HG02973 (cell line): ENCODE data around the gene NMNAT2.
"Not testable (repeated sequence)": the region's sequence is repeated elsewhere in the genome, so short reads cannot be mapped to it uniquely, and the experiment has no call there.

Experiments used
- ATAC-seq: cut with Tn5 transposase; IDR thresholded peaks from one replicate; pipeline ENCODE4 v1.9.1; 2021; ENCODE audit warnings: moderate library complexity; ENCODE audit not compliant: unreplicated experiment

The NMNAT2 gene

DNA sequence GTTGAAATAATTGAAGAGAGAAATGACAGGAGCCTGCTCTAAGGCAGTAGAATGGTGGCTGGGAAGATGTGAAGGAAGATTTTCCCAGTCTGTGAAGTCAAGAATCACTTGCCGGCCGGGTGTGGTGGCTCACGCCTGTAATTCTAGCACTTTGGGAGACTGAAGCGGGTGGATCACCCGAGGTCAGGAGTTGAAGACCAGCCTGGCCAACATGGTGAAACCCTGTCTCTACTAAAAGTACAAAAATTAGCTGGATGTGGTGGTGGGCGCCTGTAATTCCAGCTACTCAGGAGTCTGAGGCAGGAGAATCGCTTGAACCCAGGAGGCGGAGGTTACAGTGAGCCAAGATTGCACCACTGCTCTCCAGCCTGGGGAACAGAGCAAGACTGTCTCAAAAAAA, 177.3 kb downstream of the NMNAT2 start:
- not testable (repeated sequence) for ATAC-seq

DNA sequence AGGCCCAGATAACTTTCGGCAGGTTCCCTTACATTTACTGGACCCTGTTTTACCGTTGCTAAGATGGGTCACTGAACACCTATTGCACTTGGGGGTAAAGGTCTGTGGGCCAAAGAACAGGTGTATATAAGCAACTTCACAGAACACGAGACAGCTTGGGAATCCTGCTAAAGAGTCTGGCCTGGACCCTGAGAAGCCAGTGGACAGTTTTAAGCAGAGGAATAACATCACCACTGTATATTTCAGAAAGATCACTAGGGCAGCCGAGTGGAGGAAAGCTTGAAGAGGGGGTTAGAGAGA, 177.7 kb downstream of the NMNAT2 start:
- no peak for ATAC-seq

DNA sequence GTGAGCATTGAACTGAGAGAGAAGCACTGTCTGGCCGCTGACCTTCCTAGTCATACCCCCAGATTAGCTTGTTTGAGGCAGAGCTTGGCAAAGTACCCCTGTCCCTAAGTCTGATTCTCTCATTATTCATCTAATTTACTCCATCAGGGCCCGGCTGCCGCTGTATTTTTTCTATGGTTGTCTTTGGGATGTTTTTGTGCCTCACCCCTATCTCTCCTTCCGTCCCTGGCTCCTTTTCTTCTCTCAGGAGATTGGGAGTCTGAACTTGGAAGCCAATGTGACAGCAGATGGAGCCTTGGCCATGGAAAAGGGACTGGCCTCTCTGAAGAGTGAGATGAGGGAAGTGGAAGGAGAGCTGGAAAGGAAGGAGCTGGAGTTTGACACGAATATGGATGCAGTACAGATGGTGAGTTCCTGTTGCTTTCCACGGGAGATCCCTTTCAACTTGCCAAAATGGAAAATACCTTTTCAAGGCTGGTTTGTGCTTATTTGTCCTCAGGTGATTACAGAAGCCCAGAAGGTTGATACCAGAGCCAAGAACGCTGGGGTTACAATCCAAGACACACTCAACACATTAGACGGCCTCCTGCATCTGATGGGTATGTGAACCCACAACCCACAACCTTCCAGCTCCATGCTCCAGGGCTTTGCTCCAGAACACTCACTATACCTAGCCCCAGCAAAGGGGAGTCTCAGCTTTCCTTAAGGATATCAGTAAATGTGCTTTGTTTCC, 178.2 kb downstream of the NMNAT2 start:
- ATAC-seq = no peak

DNA sequence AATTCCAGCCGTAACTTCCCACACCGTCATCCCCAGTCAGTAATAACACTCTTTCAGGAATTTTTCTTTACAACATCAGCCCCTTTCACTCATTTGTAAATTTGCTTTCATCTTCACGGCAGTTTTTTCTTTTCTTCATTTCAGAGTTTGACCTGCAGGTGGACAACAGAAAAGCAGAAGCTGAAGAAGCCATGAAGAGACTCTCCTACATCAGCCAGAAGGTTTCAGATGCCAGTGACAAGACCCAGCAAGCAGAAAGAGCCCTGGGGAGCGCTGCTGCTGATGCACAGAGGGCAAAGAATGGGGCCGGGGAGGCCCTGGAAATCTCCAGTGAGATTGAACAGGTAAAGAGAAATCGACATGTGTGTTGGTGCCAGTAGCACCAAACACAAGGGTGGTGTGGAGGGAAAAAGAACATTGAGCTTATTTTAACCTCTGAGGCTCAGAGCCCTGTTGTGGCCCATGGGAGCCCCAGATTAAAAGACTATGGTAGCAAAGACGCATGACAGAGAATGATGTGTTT, 178.9 kb downstream of the NMNAT2 start:
- no peak for ATAC-seq

DNA sequence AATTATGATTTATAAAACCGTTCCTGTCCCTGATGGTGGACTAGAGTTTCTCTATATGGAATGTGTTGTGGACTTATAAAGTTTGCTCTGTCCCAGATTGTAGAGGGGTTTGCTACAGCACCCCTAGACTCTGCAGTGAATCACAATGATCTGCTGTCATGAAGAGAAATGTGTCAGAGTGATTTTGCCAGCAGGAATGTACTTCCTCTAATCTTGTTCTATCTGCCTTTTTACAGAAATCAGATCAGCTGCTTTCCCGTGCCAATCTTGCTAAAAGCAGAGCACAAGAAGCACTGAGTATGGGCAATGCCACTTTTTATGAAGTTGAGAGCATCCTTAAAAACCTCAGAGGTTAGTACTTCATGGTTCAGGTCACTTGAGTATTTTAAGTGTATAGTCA, 180.1 kb downstream of the NMNAT2 start:
- no peak for ATAC-seq

DNA sequence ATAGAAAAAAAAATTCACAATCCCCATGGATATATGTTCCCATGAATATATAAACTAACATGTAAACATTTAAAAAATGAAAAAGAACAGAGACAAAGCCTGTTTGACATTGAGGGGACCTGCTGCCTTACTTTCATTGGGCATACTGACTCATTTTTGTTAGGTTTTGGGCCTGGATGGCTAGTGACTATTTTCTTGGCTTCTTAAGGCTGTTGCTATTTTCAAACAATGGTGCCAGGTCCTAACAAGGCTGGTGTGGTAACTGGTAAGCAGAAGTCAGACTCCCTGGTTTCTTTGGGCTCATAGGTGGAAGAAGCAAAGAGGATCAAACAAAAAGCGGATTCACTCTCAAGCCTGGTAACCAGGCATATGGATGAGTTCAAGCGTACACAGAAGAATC, 181.1 kb downstream of the NMNAT2 start:
- no peak for ATAC-seq

DNA sequence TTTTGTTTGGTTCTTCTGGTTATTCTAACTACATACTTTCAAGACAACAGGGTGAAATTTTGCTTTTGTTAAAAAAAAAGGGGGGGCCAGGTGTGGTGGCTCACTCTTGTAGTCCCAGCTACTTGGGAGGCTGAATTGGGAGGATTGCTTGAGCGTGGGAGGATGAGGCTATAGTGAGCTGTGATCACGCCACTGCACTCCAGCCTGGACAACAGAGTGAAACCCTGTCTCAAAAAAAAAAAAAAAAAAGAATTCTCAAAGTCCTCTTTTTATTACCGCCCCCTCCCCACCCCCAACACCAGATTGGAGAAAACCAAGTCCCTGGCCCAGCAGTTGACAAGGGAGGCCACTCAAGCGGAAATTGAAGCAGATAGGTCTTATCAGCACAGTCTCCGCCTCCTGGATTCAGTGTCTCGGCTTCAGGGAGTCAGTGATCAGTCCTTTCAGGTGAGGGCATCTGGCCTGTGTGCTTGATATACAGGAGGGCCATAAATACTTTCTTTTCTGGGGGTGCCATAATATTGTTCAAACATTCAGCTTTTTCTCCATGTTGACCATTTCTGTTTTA, 181.9 kb downstream of the NMNAT2 start:
- no peak for ATAC-seq

DNA sequence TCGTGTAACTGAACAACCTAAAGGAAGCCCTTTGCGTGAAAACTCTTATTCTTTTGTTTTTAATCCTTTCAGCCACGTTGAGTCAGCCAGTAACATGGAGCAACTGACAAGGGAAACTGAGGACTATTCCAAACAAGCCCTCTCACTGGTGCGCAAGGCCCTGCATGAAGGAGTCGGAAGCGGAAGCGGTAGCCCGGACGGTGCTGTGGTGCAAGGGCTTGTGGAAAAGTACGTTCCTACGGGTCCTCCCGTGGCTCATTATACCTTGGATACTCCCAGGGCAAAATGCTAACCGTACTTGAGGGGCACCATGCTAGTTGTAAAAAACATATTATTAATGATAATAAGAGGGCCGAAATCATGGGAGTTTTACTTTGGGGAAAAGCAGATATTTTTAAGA, 182.7 kb downstream of the NMNAT2 start:
- ATAC-seq = no peak

DNA sequence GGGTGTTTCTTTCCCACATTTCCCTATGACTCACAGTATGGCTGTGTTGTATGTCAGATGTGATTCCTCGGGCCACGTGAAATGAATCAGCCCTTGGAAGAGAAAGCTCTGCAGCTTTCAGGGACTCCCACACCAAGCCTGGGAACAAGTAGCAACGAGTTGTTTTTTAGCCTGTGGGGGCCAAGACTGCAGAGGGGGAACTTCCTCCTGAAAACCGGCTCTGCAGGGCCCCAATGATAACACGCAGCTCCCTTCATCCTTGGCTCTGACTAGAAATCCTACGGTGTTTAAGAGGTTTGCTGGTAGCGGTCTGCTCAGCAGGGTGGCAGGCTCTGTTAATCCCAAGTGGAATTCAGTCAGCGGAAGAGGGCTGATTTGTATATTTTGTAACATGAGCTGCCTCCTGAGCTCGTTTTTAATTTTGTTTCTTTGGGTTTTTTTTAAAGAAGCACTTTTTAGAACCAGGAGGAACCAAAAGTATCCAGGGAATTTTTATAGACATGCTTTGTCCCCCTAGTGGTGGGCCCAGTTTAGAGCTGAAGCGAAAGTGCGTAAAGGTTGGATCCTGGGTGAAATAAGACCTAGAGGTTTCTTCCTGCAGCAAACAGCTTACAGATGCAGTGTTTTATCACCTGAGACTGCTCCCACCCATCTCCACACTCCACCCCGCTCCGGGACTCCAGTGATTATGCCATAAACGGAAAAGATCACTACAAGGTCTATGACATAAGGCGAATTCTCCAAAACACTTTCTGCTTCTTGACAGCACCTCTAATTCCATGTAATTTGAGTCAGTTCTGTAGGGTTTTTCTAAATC, 183.3 kb downstream of the NMNAT2 start:
- ATAC-seq = no peak

DNA sequence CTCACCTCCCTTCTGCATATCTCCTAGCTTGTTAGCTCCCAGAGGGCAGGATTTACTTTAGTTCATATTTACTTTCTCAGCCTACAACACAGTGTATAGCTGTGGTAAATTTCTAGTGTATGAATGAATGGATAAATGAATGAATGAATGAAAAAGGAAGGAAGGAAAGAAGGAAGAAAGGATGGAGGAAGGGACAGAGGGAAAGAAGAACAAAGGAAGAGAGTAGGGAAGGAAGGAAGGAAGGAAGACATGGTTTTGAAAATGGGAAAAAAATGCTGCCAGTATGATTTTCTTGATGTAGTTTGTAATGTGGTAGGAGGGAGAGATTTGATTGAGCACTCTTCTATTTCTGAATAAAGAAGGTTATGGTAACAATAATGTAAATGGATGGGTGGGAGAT, 185.1 kb downstream of the NMNAT2 start:
- ATAC-seq = no peak

DNA sequence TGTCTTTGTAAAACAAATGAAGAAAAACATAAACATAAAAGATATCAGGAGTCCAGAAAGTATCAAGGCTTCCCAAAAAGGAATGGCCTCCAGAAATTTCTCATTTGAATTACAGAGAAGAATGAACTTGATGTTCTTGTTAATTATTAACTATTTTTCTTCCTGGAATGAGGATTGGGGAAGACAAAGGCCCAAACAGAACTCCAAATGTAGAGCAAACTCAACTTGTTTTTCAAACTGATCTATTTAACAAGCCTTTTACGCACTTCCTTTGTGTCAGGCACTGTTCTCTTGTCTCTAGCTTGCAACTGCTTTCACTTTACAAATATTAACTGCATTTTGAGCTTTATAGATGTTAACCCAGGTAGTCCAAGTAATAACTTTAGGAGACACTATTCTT, 186.6 kb downstream of the NMNAT2 start:
- ATAC-seq = no peak

DNA sequence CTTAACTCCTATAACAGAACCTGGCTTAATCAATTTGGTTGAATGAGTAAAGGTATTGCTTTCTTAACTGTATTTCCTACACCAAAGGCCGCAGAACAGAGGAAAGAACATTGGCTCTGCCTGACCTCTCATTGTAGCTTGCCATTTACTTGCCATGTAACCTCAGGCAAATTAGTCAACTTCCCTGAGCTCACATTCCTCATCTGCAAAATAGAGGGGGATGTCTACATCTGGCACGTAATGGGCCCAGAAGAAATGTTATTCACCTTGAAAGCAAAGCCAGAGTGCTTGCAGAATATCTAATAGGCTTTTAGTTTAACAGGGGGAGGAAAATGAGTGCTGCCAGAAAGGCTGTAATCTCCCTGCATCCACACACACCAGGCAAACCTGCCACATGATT, 187.8 kb downstream of the NMNAT2 start:
- no peak for ATAC-seq

DNA sequence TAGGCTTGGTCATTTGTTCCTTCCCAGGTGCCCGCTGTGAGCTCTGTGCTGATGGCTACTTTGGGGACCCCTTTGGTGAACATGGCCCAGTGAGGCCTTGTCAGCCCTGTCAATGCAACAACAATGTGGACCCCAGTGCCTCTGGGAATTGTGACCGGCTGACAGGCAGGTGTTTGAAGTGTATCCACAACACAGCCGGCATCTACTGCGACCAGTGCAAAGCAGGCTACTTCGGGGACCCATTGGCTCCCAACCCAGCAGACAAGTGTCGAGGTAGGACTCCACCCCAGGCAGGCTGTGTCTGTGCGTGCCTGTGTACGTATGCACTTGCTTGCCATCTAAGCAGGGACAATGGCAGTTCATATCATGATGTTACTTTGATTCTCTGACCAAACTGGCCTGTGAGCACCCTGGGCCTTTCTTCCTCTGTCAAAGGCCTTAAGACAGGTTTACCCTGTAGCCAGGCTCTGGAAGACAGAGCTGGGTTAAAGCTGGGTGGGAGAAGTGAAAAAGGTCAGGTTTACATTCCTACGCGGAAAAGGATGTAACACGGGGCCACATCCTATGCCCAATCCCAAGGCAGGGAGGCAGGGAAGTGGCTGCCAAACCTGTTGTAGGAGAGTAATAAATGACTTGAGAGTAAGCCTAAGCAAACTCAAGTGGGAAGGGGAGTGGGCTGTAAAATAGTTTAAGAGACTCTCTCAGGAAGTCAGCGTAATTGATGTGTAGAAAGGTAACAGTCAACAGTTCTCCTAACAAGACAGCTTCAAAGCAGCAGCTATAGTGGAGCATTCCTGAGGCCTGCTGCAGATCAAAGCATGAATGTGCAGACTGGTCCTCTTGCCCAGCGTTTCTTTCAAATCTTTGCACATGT, 189.6 kb downstream of the NMNAT2 start:
- ATAC-seq = no peak

DNA sequence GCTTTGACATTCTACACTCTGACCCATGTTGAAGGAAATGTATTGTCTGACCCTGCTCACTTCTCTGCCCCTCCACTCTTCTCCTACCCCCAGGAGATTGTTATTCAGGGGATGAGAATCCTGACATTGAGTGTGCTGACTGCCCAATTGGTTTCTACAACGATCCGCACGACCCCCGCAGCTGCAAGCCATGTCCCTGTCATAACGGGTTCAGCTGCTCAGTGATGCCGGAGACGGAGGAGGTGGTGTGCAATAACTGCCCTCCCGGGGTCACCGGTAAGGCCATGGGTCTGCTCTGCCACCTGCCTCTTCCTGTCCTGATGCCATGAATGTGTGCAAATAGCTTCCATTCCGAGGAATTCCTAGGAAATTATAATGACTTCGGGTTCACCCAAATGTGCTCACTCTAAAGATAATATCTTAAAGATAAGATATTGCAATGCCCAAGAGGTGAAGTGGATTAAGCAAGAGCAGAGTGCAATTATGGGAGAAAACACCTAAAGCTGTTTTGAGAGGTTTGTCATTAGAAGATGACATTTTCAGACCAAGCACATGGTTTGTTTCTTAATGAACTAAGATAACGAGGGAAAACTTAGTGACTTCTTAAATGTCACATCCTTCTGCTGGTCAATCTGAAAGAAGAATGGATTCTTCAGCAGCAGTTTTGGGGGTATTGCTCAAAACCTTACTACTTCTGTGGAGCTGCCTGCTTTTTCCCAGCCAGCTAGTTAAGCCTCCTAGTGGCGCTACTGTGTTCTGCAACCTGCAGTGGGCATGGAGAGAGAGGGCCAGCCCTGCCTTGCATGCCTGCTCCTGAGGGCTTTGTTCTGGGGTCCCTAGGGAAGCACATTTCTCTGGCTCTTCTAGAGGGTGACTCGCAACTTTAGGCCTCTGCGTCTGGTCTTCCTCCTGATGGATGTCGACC, 190.5 kb downstream of the NMNAT2 start:
- no peak for ATAC-seq

DNA sequence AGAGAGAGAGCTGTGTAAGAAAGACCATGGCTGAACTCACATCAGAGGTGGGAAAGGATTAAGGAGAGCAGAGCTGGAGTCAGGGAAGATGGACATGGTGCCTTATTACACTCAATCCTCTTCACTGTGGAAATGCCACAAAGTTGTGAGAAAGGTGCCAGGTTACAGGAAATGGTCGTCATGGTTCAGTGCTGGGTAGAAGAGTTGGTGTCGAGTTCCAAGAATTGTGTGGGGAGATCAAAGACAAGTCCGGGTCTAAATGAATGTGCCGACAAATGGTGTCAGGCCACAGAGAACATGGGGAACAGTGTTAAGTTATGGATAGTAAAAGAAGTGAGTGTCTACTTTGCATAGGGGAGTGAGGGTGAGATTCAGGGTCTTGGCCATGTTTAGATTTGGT, 191.2 kb downstream of the NMNAT2 start:
- no peak for ATAC-seq

DNA sequence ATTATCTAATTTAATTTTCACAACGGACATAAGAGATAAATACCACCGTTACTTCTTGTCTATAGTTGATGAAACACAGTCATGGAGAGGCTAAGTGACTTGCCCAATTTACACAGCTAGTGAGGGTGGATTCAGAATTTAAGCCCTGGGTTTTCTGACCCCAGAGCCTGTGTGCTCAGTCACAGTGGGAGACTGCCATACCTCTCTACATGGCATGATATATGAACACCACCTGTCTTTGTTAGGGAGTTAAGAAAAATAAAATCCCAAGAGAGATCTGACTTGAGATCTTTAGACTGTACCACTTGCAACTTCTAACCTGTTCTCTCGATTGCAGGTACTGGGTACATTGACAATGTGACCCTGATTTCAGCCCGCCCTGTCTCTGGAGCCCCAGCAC, 191.8 kb downstream of the NMNAT2 start:
- no peak for ATAC-seq

DNA sequence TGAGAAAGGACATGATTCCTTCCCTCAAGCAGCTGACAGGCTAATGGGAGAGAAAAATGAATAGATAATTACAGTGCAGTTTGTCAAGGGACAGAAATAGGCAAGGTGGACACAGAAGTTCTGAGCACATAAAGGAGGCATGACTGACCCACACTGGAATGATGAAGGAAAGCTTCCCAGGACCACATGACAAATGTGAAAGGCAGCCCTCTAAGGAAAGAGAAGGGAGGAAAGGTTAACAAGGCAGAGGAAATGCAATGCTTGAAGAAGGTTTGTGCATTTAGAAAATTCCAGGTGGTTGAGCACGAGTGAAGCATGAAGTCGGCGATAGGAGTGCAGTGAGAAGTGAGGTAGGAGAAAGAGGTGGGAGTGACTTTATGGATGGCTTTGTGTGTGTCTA, 194.7 kb downstream of the NMNAT2 start:
- no peak for ATAC-seq

DNA sequence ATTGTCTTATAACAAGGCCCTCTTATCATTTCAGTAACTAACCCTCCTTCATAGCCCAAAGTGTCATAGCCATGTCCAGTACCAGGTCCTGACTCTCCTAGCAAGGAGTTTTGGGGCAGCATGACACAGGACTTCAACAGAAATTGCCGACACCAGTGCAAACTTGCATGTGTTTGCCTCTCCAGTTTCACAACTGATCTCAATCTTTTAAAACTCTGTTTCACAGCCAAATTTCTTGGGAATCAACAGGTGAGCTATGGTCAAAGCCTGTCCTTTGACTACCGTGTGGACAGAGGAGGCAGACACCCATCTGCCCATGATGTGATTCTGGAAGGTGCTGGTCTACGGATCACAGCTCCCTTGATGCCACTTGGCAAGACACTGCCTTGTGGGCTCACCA, 195.3 kb downstream of the NMNAT2 start:
- ATAC-seq = no peak

DNA sequence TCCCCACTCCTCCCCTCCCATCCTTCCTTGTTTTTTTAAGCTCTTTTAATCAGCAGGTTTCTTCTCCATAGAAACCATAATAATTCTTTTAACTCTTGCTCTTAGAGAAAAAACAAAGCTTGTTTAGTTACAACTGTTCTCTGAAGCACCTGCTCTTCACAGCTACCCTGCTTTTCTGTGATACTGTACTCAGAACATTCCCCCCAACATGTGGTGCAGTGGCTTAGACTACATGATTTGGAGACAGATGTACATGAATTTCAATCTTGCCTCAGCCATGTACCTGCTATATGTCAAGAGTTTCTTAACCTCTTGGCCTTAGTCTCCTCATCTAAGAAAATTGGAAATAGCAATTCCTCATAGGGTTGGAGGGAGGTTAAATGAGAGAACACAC, 198.6 kb downstream of the NMNAT2 start:
- no peak for ATAC-seq

DNA sequence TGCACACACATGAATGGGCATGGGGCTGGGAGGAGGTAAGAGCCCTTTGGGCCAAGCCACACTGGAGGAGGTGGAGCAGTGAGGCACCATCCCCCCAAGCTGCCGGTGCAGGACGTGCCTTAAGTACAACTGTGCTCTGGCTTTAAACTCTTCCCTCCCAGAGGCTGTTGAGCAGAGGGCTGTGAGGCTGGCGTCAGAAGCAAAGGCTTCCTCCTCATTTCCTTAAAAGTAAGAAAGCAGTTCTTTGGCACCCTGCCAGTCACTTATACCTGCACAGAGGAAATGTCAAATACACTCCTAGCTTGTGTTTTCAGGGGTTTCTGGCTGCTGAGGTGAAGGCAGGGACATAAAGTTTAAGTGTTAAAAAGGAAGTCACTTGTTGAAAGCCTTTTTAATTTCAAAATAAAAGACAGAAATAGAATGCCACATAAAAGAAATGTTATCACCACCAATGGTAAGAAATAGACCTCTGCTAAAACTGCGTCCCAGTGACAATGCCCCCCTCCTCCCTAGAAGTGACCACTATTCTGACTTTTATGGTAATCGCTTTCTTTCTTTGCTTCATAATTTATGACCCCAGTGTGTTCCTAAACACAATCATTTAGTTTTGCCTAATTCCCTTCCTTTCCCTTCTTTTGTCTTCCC, 199.1 kb downstream of the NMNAT2 start:
- ATAC-seq = no peak
